Cardiac muscle cell (in vitro differentiated cells and primary cell): ENCODE data around the gene LRRK1. TPM values are rescaled to one million over a fixed set of nuclear protein-coding genes. Genes with fewer than 3 reads are reported as not detected.

ENCODE experiments used
- DNase-seq, 2 donors: peaks; one replicate each; pipeline versions ENCODE4 v3.0.0 to v3.0.0-alpha.2; 2010 to 2017; ENCODE audit warnings: low read depth in 1 of 2, low spot score in 1 of 2
- H3K27ac ChIP-seq: fragments of 200-600 bp; sonication (generic); 2 replicates; pipeline ENCODE4 v1.5.1; 2016
- H3K27me3 ChIP-seq: fragments of 200-600 bp; sonication (generic); 2 replicates; pipeline ENCODE4 v1.6.0; 2016; ENCODE audit warnings: control low read depth
- H3K36me3 ChIP-seq: fragments of 200-600 bp; sonication (generic); 2 replicates; pipeline ENCODE4 v1.5.1; 2016; ENCODE audit warnings: control low read depth
- H3K4me1 ChIP-seq: fragments of 200-600 bp; sonication (generic); 2 replicates; pipeline ENCODE4 v1.8.1; 2017; ENCODE audit warnings: low read depth, mild to moderate bottlenecking, mixed run types
- H3K4me3 ChIP-seq: fragments of 200-600 bp; sonication (generic); 2 replicates; pipeline ENCODE4 v1.5.1; 2016; ENCODE audit warnings: mild to moderate bottlenecking
- H3K9me3 ChIP-seq: fragments of 200-600 bp; sonication (generic); 2 replicates; pipeline ENCODE4 v1.5.1; 2017; ENCODE audit warnings: low read depth, mild to moderate bottlenecking, control low read depth
- polyA plus RNA-seq: library from polyadenylated mRNA; unstranded; fragments of >200 nt; fragmentation: Nextera tagmentation; extraction: Ambion mirVana; gene quantifications from 2 replicates; pipeline ENCODE4 v1.2.1, GENCODE V29; 2016
- total RNA-seq: library from RNA; depleted of rRNA; stranded (reverse); fragments of >200 nt; gene quantifications from 2 replicates; pipeline ENCODE4 v1.2.3, GENCODE V29; 2016
- TF ChIP-seq, protein P1 (sequence below): IDR thresholded peaks from 2 replicates; pipeline ENCODE4 v1.5.1; 2012; ENCODE audit warnings: low read depth, mild to moderate bottlenecking, low read length

LRRK1 gene
- total and polyA plus RNA-seq, 2 experiments from 2014 or later, result 0.12 to 1.0 TPM

DNA sequence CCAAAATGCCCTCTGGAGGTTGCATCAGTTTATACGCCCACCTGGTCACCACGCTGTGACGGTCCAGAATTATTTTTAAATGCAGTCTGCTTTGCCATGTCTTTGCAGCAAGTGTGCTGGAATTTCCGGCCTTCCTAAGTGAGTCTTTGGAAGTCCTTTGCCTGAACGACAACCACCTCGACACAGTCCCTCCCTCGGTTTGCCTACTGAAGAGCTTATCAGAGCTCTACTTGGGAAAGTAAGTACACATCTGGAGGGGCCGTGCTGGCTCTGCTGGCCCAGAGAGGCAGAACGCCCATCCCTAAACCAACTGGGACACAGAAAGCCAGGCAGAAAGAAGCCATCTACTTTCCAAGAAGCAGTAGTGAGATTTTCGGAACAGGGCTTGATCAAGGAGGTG is 101.8 kb downstream of the LRRK1 start:
- TF ChIP-seq, protein P1, sequence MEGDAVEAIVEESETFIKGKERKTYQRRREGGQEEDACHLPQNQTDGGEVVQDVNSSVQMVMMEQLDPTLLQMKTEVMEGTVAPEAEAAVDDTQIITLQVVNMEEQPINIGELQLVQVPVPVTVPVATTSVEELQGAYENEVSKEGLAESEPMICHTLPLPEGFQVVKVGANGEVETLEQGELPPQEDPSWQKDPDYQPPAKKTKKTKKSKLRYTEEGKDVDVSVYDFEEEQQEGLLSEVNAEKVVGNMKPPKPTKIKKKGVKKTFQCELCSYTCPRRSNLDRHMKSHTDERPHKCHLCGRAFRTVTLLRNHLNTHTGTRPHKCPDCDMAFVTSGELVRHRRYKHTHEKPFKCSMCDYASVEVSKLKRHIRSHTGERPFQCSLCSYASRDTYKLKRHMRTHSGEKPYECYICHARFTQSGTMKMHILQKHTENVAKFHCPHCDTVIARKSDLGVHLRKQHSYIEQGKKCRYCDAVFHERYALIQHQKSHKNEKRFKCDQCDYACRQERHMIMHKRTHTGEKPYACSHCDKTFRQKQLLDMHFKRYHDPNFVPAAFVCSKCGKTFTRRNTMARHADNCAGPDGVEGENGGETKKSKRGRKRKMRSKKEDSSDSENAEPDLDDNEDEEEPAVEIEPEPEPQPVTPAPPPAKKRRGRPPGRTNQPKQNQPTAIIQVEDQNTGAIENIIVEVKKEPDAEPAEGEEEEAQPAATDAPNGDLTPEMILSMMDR, result no peak
- DNase-seq, result no peak

DNA sequence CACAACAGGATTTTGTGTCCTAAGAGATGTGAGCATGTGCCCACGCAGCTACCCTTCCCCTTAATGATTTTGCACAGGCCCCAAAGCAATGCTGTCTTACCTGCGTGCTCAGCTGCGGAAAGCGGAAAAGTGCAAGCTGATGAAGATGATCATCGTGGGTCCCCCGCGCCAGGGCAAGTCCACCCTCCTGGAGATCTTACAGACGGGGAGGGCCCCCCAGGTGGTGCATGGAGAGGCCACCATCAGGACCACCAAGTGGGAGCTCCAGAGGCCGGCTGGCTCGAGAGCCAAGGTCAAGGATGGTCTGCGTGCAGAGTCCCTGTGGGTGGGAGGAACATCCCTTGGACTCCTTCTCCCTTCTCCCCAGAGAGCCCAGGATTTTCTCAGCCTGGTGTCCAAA is 103.1 kb downstream of the LRRK1 start:
- no peak for DNase-seq
- no peak overlapping the region for H3K27ac ChIP-seq

More for the DNA sequence above, 101.8 kb downstream of the LRRK1 start:
- no peaks in the 10 kb centered on the region for H3K36me3 ChIP-seq
- H3K27me3 ChIP-seq, result no peaks in the 10 kb centered on the region
- H3K4me1 ChIP-seq, result peaks cover 2% of the 10 kb centered on the region
- H3K9me3 ChIP-seq, result no peaks in the 10 kb centered on the region
- H3K27ac ChIP-seq, result no peak overlapping the region
- no peak overlapping the region for H3K4me3 ChIP-seq

DNA sequence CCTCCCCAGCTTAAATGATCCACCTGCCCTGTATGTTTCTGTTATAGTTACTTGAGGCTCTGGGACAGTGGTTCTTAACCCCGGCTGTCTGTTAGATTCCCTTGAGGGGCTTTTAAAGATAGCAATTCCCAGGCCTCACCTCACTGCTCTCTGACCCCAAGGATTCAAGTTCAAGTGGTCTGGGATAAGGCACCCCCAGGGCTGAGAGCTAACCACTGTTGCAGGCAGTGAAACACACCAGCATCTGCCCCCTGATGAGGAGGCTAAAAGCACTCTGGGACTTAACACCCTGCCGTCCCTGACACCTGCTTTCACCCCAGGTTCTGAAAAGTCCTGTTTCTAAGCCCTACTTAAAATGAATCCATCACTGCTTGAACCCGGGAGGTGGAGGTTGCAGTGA is 103.7 kb downstream of the LRRK1 start:
- Histone ChIP-seq H3K4me1 (peaks cover 2% of the 10 kb centered on the region), H3K36me3 (no peaks in the 10 kb centered on the region), H3K9me3 (no peaks in the 10 kb centered on the region), H3K27me3 (no peaks in the 10 kb centered on the region), H3K27ac (no peak overlapping the region), H3K4me3 (no peak overlapping the region)
- TF ChIP-seq, protein P1, result no peak
- DNase-seq, result no peak

More for the DNA sequence above, 103.1 kb downstream of the LRRK1 start:
- H3K4me3 ChIP-seq, result no peak overlapping the region
- H3K36me3 ChIP-seq, result no peaks in the 10 kb centered on the region
- no peaks in the 10 kb centered on the region for H3K27me3 ChIP-seq
- TF ChIP-seq, protein P1, result no peak
- no peaks in the 10 kb centered on the region for H3K9me3 ChIP-seq
- peaks cover 2% of the 10 kb centered on the region for H3K4me1 ChIP-seq

DNA sequence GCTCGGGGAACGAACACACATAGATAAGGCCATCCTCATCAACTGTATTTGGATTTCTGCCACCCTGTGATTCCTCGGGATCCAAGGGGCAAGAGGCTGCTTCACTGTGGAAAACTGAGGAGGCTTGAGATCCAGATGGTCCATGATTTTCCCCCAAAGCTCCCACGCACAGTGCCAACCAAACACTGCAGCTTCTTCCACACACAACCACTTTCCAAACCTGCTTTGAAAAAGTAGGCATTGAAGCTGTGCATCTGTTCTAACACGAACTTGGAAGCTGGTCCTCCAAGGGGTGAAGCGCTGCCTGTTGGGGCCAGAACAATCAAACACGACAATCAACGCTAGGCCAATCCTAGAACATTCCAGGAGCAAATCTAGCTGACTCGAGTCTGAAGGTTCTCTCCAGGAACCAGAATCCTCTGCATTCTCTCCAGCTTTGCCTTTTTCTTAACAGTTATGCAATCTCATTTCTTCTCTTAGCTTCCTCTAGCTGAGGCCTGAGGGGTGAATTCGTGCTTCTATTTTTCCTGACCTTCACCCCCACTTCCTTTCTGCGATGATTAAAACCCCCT is 104.4 kb downstream of the LRRK1 start:
- no peak overlapping the region for H3K4me3 ChIP-seq
- H3K27ac ChIP-seq, result no peak overlapping the region
- H3K9me3 ChIP-seq, result no peaks in the 10 kb centered on the region
- no peaks in the 10 kb centered on the region for H3K27me3 ChIP-seq
- TF ChIP-seq, protein P1, result no peak
- DNase-seq, result peak in 1 of 2 donors; percentile 55
- no peaks in the 10 kb centered on the region for H3K36me3 ChIP-seq
- H3K4me1 ChIP-seq, result peaks cover 2% of the 10 kb centered on the region

DNA sequence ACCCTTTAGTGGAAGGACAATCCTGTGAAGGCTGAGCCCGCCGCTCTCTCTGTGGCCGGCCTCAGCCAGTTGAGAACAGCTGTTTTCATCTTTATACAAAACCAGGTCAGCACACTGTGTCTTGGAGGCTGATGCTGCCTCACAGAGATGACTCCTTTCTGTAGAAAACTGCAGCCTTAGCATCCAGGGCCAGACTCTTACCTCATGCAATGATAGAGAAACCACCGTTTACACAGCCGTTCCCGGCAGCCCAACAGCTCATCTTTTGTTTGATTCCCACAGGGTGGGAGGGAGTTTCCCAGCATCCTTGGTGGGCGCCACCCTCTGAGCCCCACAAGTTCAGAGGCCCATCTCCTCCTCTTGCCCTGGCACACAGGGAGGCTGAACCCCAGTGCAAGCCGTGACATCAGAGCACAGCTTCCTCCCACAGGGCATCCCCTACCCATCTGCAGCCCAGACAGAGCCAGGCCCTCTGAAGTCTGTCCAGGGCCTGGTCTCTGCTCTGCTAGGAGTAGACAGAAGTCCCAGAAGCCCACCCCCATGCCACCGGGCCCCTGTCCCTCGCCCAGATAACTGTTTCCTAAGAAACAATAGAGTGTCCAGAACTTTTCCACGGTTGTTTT is 105.0 kb downstream of the LRRK1 start:
- H3K9me3 ChIP-seq, result no peaks in the 10 kb centered on the region
- TF ChIP-seq, protein P1, result no peak
- peaks cover 2% of the 10 kb centered on the region for H3K4me1 ChIP-seq
- no peak overlapping the region for H3K27ac ChIP-seq
- H3K27me3 ChIP-seq, result no peaks in the 10 kb centered on the region
- no peaks in the 10 kb centered on the region for H3K36me3 ChIP-seq
- DNase-seq, result peak in 1 of 2 donors; percentile 82
- H3K4me3 ChIP-seq, result no peak overlapping the region
